Measurements from ENCODE around the gene PSMD1.

PSMD1 gene

DNA sequence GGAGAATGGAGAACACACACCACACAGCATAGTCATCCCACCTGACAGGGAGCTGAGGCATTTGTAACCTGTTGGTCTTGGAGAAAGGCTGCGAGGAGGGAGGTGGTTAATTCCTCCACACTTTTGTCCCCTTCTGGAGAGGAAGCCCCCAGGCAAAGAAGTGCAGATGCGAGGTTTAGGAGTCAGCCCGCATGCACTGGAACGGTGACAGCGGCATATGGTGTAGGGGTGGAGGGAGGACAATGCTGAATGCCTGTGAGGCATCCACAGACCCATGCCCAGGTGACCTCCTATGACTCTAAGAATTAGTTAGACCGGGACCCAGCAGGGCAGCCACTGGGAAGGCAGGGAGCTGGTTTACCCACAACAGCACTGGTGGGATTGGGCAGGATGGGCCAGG is 48.5 kb upstream of the PSMD1 start (continued):
- no peak for TF ChIP-seq ZNF202 (tag by site-specific recombination; IDR thresholded peaks at IDR 0.05; ENCODE audit: borderline replicate concordance)
- TF ChIP-seq ZFHX2 (tag by site-specific recombination; conservative IDR thresholded peaks at IDR 0.05) = no peak

DNA sequence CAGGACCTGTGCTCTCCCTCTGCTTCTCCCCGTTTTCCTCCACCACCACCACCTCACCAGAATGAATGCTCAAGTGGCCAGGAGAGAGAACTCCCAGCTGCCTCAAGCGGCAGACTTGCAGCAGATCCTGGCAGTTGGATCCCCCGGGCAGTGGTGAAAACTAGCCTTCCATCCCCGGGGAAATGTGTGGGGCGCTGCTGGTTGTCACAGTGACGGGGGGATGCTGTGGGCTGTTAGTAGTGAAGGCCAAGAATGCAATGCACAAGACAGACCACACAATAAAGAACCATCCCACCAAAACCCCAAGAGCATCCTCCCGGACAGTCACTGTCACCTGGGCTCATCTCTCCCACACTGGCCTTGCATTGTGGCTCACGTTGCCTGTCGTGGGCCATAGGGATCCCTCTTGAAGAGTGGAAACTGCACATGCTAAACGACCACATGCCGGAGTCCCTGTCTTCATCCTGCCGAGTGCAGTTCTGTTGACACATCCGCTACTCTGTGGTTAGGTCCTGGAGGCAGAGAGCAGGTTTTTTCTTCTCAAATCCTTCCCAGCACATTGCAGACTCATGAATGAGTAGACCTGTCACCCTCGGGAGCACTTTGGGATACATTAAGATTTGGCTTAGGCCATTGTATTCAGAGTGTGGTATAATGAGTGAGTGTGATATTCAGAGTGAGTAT is 47.3 kb upstream of the PSMD1 start:
- TF ChIP-seq KLF8 (tag by site-specific recombination; IDR thresholded peaks at IDR 0.05) (no peak), ZNF768 (tag by site-specific recombination; IDR thresholded peaks at IDR 0.05) (no peak), ZNF747 (tag by site-specific recombination; IDR thresholded peaks at IDR 0.05) (no peak), ZNF555 (tag by site-specific recombination; conservative IDR thresholded peaks at IDR 0.05) (no peak), ZNF341 (tag by site-specific recombination; IDR thresholded peaks at IDR 0.05; ENCODE audit: low read depth) (no peak)
- TF ChIP-seq, protein P1, sequence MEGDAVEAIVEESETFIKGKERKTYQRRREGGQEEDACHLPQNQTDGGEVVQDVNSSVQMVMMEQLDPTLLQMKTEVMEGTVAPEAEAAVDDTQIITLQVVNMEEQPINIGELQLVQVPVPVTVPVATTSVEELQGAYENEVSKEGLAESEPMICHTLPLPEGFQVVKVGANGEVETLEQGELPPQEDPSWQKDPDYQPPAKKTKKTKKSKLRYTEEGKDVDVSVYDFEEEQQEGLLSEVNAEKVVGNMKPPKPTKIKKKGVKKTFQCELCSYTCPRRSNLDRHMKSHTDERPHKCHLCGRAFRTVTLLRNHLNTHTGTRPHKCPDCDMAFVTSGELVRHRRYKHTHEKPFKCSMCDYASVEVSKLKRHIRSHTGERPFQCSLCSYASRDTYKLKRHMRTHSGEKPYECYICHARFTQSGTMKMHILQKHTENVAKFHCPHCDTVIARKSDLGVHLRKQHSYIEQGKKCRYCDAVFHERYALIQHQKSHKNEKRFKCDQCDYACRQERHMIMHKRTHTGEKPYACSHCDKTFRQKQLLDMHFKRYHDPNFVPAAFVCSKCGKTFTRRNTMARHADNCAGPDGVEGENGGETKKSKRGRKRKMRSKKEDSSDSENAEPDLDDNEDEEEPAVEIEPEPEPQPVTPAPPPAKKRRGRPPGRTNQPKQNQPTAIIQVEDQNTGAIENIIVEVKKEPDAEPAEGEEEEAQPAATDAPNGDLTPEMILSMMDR (tag by site-specific recombination; IDR thresholded peaks at IDR 0.05) = no peak
- TF ChIP-seq, protein P2, sequence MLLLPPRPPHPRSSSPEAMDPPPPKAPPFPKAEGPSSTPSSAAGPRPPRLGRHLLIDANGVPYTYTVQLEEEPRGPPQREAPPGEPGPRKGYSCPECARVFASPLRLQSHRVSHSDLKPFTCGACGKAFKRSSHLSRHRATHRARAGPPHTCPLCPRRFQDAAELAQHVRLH (tag by site-specific recombination; IDR thresholded peaks at IDR 0.05) = no peak
- TF ChIP-seq, protein P3, sequence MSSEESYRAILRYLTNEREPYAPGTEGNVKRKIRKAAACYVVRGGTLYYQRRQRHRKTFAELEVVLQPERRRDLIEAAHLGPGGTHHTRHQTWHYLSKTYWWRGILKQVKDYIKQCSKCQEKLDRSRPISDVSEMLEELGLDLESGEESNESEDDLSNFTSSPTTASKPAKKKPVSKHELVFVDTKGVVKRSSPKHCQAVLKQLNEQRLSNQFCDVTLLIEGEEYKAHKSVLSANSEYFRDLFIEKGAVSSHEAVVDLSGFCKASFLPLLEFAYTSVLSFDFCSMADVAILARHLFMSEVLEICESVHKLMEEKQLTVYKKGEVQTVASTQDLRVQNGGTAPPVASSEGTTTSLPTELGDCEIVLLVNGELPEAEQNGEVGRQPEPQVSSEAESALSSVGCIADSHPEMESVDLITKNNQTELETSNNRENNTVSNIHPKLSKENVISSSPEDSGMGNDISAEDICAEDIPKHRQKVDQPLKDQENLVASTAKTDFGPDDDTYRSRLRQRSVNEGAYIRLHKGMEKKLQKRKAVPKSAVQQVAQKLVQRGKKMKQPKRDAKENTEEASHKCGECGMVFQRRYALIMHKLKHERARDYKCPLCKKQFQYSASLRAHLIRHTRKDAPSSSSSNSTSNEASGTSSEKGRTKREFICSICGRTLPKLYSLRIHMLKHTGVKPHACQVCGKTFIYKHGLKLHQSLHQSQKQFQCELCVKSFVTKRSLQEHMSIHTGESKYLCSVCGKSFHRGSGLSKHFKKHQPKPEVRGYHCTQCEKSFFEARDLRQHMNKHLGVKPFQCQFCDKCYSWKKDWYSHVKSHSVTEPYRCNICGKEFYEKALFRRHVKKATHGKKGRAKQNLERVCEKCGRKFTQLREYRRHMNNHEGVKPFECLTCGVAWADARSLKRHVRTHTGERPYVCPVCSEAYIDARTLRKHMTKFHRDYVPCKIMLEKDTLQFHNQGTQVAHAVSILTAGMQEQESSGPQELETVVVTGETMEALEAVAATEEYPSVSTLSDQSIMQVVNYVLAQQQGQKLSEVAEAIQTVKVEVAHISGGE (tag by site-specific recombination; conservative IDR thresholded peaks at IDR 0.05; ENCODE audit: low read depth) = no peak
- TF ChIP-seq, protein P4, sequence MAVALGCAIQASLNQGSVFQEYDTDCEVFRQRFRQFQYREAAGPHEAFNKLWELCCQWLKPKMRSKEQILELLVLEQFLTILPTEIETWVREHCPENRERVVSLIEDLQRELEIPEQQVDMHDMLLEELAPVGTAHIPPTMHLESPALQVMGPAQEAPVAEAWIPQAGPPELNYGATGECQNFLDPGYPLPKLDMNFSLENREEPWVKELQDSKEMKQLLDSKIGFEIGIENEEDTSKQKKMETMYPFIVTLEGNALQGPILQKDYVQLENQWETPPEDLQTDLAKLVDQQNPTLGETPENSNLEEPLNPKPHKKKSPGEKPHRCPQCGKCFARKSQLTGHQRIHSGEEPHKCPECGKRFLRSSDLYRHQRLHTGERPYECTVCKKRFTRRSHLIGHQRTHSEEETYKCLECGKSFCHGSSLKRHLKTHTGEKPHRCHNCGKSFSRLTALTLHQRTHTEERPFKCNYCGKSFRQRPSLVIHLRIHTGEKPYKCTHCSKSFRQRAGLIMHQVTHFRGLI (tag by site-specific recombination; IDR thresholded peaks at IDR 0.05) = no peak
- no peak overlapping the region for H3K4me3 ChIP-seq (ENCODE audit: low read depth, low read length)
- no peaks in the 10 kb centered on the region for H3K4me1 ChIP-seq (ENCODE audit: control insufficient read depth, insufficient read depth, low read length)
- no peaks in the 10 kb centered on the region for H3K36me3 ChIP-seq (ENCODE audit: control insufficient read depth in 2 of 2, insufficient read depth in 1 of 2, low read length in 2 of 2)
- no peak overlapping the region for H3K27ac ChIP-seq (ENCODE audit: extremely low read depth, low read depth, low read length)
- ChIA-PET CTCF (interaction anchor here (0.6 to 0.9 kb wide), 2 partner anchors 22 to 1217 kb away, joined by 3 to 4 read pairs; no protein-coding TSS in a partner anchor), POLR2A (no interaction called here)
- no peaks in the 10 kb centered on the region for H3K9me3 ChIP-seq (ENCODE audit: control insufficient read depth, insufficient read depth, low read depth, low read length)

DNA sequence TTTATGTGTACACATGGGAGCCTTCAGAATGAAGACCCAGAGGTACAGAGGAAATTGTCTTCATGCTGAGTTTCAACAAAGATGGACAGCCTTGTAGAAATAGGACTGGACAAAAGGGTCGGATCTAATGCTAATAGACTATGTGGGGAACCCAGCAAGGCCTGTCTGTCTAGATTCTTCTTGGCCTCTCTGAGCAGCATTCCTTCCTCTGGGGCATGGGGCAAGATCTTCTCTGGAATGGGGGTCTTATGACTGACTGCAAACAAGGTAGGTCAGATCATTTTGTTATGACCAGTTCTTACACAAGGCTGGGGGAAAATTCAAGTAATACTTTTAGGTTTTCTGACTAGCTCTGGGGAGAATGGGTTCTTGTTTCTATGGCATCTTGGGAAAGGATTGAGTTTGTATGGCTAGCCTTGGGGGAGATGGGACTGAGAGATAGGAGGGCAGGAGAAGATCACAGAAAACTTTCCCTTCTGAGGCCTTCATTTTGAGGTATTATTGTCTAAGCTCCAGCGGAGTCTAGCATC is 46.4 kb upstream of the PSMD1 start:
- Histone ChIP-seq H3K27ac (ENCODE audit: extremely low read depth, low read depth, low read length) (no peak overlapping the region), H3K4me1 (ENCODE audit: control insufficient read depth, insufficient read depth, low read length) (no peaks in the 10 kb centered on the region), H3K36me3 (ENCODE audit: control insufficient read depth in 2 of 2, insufficient read depth in 1 of 2, low read length in 2 of 2) (no peaks in the 10 kb centered on the region), H3K9me3 (ENCODE audit: control insufficient read depth, insufficient read depth, low read depth, low read length) (no peaks in the 10 kb centered on the region), H3K4me3 (ENCODE audit: low read depth, low read length) (no peak overlapping the region)
- TF ChIP-seq YY1 (tag by site-specific recombination; IDR thresholded peaks at IDR 0.05) (no peak), ZNF621 (tag by site-specific recombination; IDR thresholded peaks at IDR 0.05) (no peak), ZNF600 (tag by site-specific recombination; IDR thresholded peaks at IDR 0.05) (no peak), ZSCAN30 (tag by site-specific recombination; IDR thresholded peaks at IDR 0.05) (no peak), FEZF1 (tag by site-specific recombination; IDR thresholded peaks at IDR 0.05) (no peak), ZNF76 (tag by site-specific recombination; IDR thresholded peaks at IDR 0.05; ENCODE audit: borderline replicate concordance, low read depth) (no peak), BCL11B (tag by site-specific recombination; IDR thresholded peaks at IDR 0.05; ENCODE audit: low read depth) (no peak)
- CTCF ChIA-PET = interaction anchor here (1.3 kb wide), 1 partner anchor 23 kb away, joined by 3 read pairs; no protein-coding TSS in a partner anchor
- POLR2A ChIA-PET = no interaction called here
